Activated naive CD8-positive, alpha-beta T cell (primary cell): ENCODE results near the gene BARHL1.

ENCODE experiments used
- H3K27ac Mint-ChIP-seq: one replicate; pipeline ENCODE4 v1.8.0; 2021; ENCODE audit warnings: mixed read lengths
- H3K27me3 Mint-ChIP-seq: one replicate; pipeline ENCODE4 v1.8.0; 2021; ENCODE audit warnings: mixed read lengths
- H3K36me3 Mint-ChIP-seq: one replicate; pipeline ENCODE4 v1.8.0; 2021; ENCODE audit warnings: mixed read lengths
- H3K4me1 Mint-ChIP-seq: one replicate; pipeline ENCODE4 v1.8.0; 2021; ENCODE audit warnings: low read depth, mixed read lengths
- H3K4me3 Mint-ChIP-seq: one replicate; pipeline ENCODE4 v1.8.0; 2021; ENCODE audit warnings: mild to moderate bottlenecking, mixed read lengths
- H3K9me3 Mint-ChIP-seq: one replicate; pipeline ENCODE4 v1.8.0; 2021; ENCODE audit warnings: low read depth, mixed read lengths

The BARHL1 gene

DNA sequence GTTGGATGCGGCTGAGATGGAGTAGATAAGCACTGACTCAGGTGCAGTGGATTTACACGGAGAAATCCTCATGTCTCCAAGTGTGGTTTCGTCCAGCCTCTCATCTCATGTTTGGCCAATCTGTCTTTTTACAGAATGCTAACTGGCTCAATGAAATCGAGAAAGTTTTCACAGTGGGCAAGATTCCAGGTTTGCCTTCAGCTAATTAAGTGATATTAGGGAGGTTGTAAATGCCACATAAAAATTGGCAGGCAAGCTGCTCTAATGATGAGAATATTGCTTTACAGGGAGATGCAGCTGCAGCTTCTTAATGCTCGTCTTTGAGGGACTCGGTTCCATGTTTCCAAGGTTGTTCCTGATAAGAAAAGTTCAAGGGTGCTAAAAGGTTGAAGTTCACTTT is 23.7 kb downstream of the BARHL1 start:
- Mint-ChIP-seq H3K4me1 (no peaks in the 10 kb centered on the region), H3K27ac (no peak overlapping the region), H3K27me3 (no peaks in the 10 kb centered on the region), H3K36me3 (peaks cover 36% of the 10 kb centered on the region), H3K4me3 (no peak overlapping the region), H3K9me3 (no peaks in the 10 kb centered on the region)

DNA sequence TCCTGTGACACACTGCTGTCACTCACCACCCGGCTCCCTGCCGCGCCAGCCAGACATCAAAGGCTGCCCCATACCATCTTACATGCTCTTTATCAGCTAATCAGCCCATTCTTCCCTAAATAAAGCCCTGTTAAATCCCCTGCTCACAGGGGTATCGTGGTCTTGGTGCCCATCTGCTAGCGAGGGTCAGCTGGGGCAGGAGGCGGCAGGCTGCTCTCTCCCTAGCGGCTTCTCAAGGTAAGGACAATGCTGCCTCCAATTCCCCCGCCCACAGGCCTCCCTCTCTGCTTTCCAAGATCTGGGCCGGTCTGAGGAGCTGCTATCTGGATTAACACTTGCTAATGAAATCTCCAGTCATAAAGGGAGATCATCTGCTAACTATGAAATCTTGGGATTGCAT is 26.8 kb downstream of the BARHL1 start:
- Mint-ChIP-seq H3K4me3 (no peak overlapping the region), H3K27ac (no peak overlapping the region), H3K36me3 (peaks cover 29% of the 10 kb centered on the region), H3K4me1 (no peaks in the 10 kb centered on the region), H3K27me3 (no peaks in the 10 kb centered on the region), H3K9me3 (no peaks in the 10 kb centered on the region)

DNA sequence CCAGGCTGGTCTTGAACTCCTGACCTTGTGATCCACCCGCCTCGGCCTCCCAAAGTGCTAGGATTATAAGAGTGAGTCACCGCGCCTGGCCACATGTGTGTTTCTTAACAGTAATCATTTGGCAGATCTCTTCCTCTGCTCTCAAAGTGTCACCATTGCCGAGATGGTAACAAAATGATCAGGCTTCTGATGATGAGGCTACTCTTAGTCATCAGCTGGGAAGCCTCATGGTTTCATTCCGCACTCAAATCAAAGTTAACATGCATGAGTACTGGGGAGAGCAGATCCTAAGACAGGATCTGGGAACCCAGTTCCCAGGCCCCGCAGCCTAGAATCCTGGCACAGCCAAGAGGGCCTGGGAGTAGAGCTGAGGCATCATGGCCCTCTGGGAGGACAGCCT is 27.4 kb downstream of the BARHL1 start:
- Mint-ChIP-seq H3K9me3 (no peaks in the 10 kb centered on the region), H3K36me3 (peaks cover 31% of the 10 kb centered on the region), H3K4me3 (no peak overlapping the region), H3K4me1 (no peaks in the 10 kb centered on the region), H3K27ac (no peak overlapping the region), H3K27me3 (no peaks in the 10 kb centered on the region)

DNA sequence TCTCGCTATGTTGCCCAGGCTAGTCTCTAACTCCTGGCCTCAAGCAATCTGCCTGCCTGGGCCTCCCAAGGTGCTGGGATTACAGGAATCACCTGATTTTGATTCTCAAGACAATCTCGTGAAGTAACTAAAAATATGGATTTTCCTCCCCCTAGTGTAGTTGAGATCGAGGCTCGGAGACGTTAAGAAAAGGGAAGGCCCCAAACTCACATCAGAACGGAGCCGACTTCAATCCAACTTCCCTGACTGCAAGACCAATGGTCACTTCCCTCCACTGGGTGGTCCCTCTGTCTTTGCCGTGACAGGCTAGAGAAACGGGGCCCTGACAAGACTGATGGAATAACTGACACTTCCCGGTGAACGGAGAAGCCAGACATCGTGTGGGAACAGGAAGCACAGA is 28.3 kb downstream of the BARHL1 start:
- no peak overlapping the region for H3K27ac Mint-ChIP-seq

DNA sequence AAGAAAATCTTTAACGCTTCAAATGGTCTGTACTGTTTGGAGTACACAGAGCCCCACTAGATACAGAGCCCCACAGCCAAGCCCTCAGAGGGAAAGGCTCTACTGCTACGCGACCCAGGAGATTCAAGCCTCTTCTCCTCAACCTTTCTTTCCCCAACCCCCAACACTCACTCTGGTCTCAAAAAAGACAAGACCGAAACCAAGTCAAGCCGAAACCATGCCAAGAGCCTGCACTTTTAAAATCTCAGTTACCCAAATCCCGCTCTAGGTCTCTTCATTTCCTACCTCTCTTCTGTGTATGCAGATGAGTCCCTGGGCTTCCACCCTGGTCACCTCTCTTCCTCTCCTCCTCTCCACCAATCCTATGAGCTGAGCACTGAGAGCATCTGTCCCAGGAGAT is 31.9 kb downstream of the BARHL1 start:
- Mint-ChIP-seq H3K36me3 (peaks cover 31% of the 10 kb centered on the region), H3K9me3 (no peaks in the 10 kb centered on the region), H3K4me1 (no peaks in the 10 kb centered on the region), H3K4me3 (no peak overlapping the region), H3K27ac (no peak overlapping the region), H3K27me3 (no peaks in the 10 kb centered on the region)

More for the DNA sequence above, 28.3 kb downstream of the BARHL1 start:
- Mint-ChIP-seq H3K4me3 (no peak overlapping the region), H3K9me3 (no peaks in the 10 kb centered on the region), H3K36me3 (peaks cover 30% of the 10 kb centered on the region), H3K4me1 (no peaks in the 10 kb centered on the region), H3K27me3 (no peaks in the 10 kb centered on the region)

DNA sequence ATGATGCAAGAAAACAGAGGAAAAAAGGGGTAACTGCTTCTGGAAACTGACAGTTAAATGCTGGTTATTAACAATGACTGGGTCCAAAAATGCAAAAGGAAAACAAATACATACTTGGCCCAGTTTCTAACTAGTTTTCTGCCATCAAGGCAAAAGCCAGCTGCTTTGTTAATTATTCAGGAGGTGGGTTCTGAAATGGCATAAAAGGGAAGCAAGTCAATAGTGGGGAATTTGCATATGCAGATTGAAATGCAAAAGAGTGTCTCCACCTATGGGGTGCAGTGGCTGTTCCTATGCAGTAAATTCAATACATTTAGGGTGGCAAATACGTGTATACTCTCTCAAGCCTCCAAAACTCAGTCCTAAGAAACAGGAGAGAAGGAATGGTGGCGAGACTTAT is 33.4 kb downstream of the BARHL1 start:
- H3K36me3 Mint-ChIP-seq: peaks cover 32% of the 10 kb centered on the region
- H3K9me3 Mint-ChIP-seq: no peaks in the 10 kb centered on the region
- H3K4me3 Mint-ChIP-seq: no peak overlapping the region
- H3K27me3 Mint-ChIP-seq: no peaks in the 10 kb centered on the region
- no peak overlapping the region for H3K27ac Mint-ChIP-seq
- no peaks in the 10 kb centered on the region for H3K4me1 Mint-ChIP-seq

DNA sequence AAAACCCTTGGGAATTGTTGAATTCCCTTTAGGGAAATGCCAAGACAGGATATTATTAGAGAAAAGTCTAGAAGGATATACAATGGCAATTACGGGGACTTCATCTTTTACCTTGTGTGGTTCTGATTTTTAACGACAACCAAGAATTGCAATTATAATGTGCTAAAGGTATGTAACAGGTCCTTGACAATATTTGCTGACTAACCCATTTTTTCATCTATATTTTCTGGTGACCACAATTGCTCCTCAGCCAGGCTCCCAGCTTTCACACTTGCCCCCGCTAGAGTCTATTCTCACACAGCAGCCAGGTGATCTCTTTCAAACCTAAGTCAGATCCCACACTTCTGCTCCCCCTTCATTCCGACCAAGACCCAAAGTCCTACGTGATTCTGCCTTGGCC is 34.3 kb downstream of the BARHL1 start:
- no peaks in the 10 kb centered on the region for H3K27me3 Mint-ChIP-seq
- H3K36me3 Mint-ChIP-seq: peaks cover 32% of the 10 kb centered on the region
- no peak overlapping the region for H3K4me3 Mint-ChIP-seq

DNA sequence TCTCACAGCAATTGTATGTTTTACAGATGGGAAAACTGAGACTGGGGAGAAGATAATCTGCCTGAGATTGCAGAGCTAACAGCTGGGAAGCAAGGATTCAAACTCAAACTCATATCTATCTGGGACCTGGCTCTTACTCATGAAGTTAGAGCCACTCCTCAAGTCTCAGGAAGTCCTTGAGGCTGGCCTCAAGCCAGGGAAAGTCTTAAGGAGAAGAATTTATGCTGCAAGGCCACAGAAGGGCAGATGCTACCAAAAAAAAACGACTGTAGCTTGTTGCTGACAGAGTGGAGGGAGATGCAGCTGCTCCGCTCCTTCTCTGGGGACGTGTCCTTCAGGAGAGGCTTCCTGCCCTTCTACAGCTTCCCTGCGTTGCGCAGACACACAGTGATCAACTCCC is 39.8 kb downstream of the BARHL1 start:
- H3K4me3 Mint-ChIP-seq: no peak overlapping the region
- H3K36me3 Mint-ChIP-seq: peaks cover 26% of the 10 kb centered on the region
- H3K27ac Mint-ChIP-seq: no peak overlapping the region
- no peaks in the 10 kb centered on the region for H3K9me3 Mint-ChIP-seq
- H3K27me3 Mint-ChIP-seq: no peaks in the 10 kb centered on the region
- no peaks in the 10 kb centered on the region for H3K4me1 Mint-ChIP-seq

More for the DNA sequence above, 34.3 kb downstream of the BARHL1 start:
- no peaks in the 10 kb centered on the region for H3K4me1 Mint-ChIP-seq
- no peaks in the 10 kb centered on the region for H3K9me3 Mint-ChIP-seq
- H3K27ac Mint-ChIP-seq: no peak overlapping the region

DNA sequence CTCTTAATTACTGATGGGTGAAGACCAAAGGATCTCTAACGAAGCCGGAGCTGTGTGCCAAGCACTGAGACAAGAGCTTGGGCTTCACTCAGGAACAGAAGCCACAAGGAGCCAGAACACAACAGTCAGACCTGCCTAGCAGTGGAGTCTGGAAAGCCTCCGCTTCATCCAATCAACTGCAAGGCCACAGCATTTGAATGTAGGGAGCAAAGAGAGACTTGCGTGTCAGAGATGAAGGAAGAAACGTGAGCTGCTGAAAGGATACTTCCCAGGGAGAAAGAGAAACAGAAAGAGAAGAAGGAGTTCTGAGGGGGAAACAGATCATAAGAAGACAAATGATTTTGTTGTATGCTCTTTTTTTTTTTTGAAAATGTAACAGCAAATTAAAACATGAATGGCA is 43.9 kb downstream of the BARHL1 start:
- peaks cover 18% of the 10 kb centered on the region for H3K36me3 Mint-ChIP-seq

DNA sequence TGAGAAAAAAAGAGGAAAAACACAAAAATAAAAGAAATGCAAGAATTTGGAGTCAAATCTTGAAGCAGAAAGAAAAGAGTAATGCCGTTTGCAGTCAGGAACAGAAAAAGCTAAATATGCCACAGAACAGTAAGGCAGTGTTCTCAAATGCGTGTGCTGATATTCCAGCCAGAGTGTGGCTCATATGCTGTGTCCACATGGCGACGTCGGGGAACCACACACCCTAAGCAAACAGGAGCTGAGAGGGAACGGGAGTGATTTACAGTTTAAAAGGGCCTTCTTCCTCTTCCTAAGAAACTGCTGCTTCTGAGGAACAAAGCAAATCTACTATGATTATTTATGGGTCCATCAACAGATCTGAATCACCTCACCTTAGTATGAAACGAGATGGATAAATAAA is 44.7 kb downstream of the BARHL1 start:
- H3K27ac Mint-ChIP-seq: no peak overlapping the region
- no peaks in the 10 kb centered on the region for H3K27me3 Mint-ChIP-seq
- peaks cover 18% of the 10 kb centered on the region for H3K36me3 Mint-ChIP-seq
- H3K4me3 Mint-ChIP-seq: no peak overlapping the region
- no peaks in the 10 kb centered on the region for H3K4me1 Mint-ChIP-seq
- H3K9me3 Mint-ChIP-seq: no peaks in the 10 kb centered on the region

More for the DNA sequence above, 43.9 kb downstream of the BARHL1 start:
- no peak overlapping the region for H3K27ac Mint-ChIP-seq
- no peaks in the 10 kb centered on the region for H3K9me3 Mint-ChIP-seq
- H3K4me1 Mint-ChIP-seq: no peaks in the 10 kb centered on the region
- H3K4me3 Mint-ChIP-seq: no peak overlapping the region
- no peaks in the 10 kb centered on the region for H3K27me3 Mint-ChIP-seq

DNA sequence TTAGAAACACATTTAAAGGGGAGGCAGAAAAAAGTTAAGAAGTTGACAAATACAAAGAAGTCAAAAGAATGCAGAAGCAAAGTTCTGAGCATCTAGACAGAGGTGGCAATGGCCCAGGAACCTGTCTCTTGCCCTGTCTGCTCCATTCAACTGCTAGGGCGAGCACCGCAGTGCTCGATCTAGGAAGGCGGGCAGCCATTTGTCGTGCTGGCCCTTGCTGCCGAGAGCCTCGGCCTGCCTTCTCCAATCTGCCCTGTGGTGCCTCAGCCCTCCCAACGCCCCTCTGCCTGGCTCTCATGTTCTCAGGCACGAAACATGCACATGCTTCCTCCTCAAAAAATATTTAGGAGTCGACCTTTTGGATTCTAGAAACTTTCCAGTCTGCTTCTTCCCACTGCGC is 45.2 kb downstream of the BARHL1 start:
- no peak overlapping the region for H3K4me3 Mint-ChIP-seq
- peaks cover 18% of the 10 kb centered on the region for H3K36me3 Mint-ChIP-seq
- H3K27ac Mint-ChIP-seq: no peak overlapping the region
- no peaks in the 10 kb centered on the region for H3K27me3 Mint-ChIP-seq
- H3K9me3 Mint-ChIP-seq: no peaks in the 10 kb centered on the region
- H3K4me1 Mint-ChIP-seq: no peaks in the 10 kb centered on the region

DNA sequence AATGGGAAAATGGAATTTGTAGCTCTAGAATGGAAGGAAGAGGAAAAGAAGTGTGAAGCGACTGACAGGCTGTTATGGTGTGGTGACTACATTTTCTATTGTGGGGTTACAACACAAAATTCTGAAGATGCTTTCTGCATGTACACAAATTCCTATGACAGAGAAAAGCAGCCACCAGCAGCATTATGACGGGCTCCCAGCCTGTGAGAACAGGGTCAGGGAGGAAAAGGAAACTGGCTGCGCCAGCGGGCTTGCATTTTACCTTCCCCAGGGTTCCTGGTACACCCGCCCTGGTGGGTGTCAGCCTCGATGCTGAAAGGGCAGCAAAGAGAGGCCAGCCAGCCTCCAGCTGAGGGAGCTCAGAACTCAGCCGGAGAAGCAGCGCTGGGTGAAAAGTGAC is 46.3 kb downstream of the BARHL1 start:
- H3K9me3 Mint-ChIP-seq: no peaks in the 10 kb centered on the region
- H3K4me1 Mint-ChIP-seq: no peaks in the 10 kb centered on the region
- H3K27ac Mint-ChIP-seq: no peak overlapping the region
- H3K4me3 Mint-ChIP-seq: no peak overlapping the region
- H3K36me3 Mint-ChIP-seq: peaks cover 18% of the 10 kb centered on the region
- no peaks in the 10 kb centered on the region for H3K27me3 Mint-ChIP-seq

DNA sequence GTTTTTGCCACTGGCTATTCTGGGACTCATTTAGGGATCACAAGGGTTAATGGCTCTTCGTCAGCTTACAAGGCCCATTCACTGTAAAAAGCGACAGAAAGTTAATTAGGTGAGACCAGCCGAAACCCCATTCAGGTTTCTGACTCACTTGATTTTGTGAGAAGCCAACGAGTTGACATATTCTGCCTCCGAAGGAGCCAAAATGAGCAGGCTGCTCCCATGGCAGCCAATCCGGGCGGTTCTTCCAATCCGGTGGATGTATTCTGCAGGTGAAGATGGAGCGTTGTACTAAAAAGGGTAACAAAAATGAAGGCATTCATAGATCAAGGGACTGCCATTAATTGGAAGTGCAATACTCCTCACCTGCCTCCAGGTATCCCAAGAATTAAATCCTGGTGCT is 47.7 kb downstream of the BARHL1 start:
- Mint-ChIP-seq H3K27me3 (no peaks in the 10 kb centered on the region), H3K27ac (no peak overlapping the region), H3K36me3 (peaks cover 22% of the 10 kb centered on the region), H3K9me3 (no peaks in the 10 kb centered on the region), H3K4me3 (no peak overlapping the region), H3K4me1 (no peaks in the 10 kb centered on the region)

DNA sequence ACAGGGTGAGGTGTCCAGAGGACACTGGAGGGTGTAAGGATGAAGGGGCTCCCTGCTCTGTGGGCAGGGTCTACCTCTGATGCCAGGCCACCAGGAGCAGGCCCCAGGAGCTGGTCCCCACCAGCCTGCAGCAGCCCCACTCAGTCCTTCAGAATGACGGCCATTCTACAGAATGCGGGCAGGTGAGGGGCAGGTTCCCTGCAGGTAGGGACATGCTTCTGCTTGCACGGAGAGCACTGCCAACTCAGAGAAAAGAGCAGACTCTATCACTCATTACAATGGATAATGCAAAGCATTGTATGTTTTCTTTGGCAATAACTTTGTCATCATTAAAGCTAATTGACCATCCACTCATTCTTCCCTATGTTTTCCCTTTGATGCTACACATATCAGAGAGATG is 48.4 kb downstream of the BARHL1 start:
- no peaks in the 10 kb centered on the region for H3K9me3 Mint-ChIP-seq
- no peak overlapping the region for H3K4me3 Mint-ChIP-seq
- no peaks in the 10 kb centered on the region for H3K4me1 Mint-ChIP-seq
- peaks cover 17% of the 10 kb centered on the region for H3K36me3 Mint-ChIP-seq
- no peak overlapping the region for H3K27ac Mint-ChIP-seq
- H3K27me3 Mint-ChIP-seq: no peaks in the 10 kb centered on the region

DNA sequence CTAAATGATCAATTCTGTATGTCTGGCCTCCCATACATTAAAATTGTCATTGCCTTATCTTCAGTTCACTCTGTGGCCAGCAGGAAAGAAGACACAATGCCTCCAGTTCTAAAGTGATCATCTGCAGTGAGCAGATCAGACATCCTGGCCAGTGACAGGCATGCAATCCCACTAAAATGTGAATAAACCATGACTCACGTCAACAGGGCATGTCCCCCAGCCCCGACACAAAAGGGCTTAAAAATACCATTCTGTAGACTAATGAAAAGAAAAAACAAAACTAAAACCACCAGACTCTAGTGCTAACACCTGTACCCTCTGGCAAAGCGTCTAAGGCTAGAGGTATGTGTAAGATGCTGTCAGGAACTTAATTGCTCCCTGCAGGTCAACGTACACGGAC is 48.9 kb downstream of the BARHL1 start:
- Mint-ChIP-seq H3K27ac (no peak overlapping the region), H3K27me3 (no peaks in the 10 kb centered on the region), H3K4me1 (no peaks in the 10 kb centered on the region), H3K9me3 (no peaks in the 10 kb centered on the region), H3K36me3 (peaks cover 17% of the 10 kb centered on the region), H3K4me3 (no peak overlapping the region)

DNA sequence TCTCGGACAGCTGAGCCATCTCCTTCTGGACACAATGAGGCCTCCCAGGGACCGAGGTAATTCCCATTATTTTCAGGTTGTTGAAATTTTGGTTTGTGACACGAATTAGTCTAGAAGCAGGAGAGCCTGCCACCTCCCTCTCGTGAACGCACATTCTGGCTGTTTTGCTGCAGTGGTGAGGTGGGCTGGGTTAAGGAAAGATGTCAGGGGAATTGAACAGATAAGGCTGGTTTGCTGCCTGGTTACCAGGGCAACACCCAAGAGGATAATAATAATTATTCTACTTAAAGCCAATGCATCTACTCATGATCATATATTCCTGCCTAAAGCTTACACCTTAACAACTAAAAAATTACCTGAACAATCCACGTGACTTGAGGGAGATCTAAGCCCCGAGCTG is 49.3 kb downstream of the BARHL1 start:
- Mint-ChIP-seq H3K4me1 (no peaks in the 10 kb centered on the region), H3K27ac (no peak overlapping the region), H3K4me3 (no peak overlapping the region), H3K9me3 (no peaks in the 10 kb centered on the region), H3K36me3 (peaks cover 17% of the 10 kb centered on the region), H3K27me3 (no peaks in the 10 kb centered on the region)
